Muscle layer of colon (tissue), 2 donors: ENCODE measurements around the gene SPPL2B.
"Not testable (repeated sequence)": the region's sequence is repeated elsewhere in the genome, so short reads cannot be mapped to it uniquely, and the experiment has no call there.

ENCODE experiments used
- H3K27ac ChIP-seq: one replicate; pipeline ENCODE4 v1.7.0; 2013; ENCODE audit warnings: low read depth, mild to moderate bottlenecking, low read length, moderate library complexity
- H3K27me3 ChIP-seq, 2 donors: one replicate each; pipeline ENCODE4 v1.7.0; 2013; ENCODE audit warnings: low read length in 2 of 2, mild to moderate bottlenecking in 2 of 2; ENCODE audit not compliant: insufficient read depth in 2 of 2, control insufficient read depth in 1 of 2
- H3K36me3 ChIP-seq: one replicate; pipeline ENCODE4 v1.7.0; 2013; ENCODE audit warnings: mild to moderate bottlenecking, low read length; ENCODE audit not compliant: insufficient read depth
- H3K4me1 ChIP-seq: one replicate; pipeline ENCODE4 v1.7.0; 2013; ENCODE audit warnings: mild to moderate bottlenecking, low read length; ENCODE audit not compliant: insufficient read depth
- H3K4me3 ChIP-seq, 2 donors: one replicate each; pipeline ENCODE4 v1.7.0; 2013; ENCODE audit warnings: low read length in 2 of 2, low read depth in 1 of 2, mild to moderate bottlenecking in 1 of 2, moderate library complexity in 1 of 2
- H3K9ac ChIP-seq: one replicate; pipeline ENCODE4 v1.7.0; 2013; ENCODE audit warnings: low read length
- H3K9me3 ChIP-seq: one replicate; pipeline ENCODE4 v1.7.0; 2013; ENCODE audit warnings: mild to moderate bottlenecking, low read length
- donor health status: abdominal sarcoma.
- donor health status: Adenocarcinoma of cecum.

The SPPL2B gene

DNA sequence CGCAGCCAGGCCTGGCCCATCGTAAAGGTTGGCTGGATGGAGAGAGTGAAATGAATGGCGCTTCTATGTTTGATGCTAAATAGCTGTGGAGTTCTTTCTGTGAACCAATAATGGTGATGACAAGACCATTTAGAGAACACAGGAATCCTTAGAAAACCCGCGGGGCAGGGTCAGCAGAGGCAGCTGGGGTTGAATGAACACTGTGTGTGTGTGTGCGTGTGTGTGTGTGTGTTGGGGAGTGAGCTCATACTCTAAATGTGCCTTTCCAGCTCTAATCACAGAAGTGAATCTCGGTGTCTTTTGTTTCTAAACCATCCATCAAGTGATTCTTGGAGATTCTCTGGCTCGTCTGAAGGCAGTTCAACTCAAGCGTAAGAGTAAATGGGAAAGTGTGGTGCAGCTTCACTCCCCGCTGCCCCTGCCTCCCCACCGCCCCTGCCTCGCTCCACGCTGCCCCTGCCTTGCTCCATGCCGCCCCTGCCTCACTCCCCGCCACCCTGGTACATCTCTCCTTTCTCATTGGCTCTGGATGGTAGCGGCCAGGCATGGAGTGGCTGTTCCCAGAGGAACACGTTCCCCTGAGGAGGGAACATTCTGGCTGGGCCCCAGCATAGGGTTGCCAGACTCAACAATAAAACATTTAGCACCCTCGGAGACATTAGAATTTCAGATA lies 52.8 kb downstream of the SPPL2B start:
- Histone ChIP-seq H3K4me3 (no peak overlapping the region), H3K36me3 (no peaks in the 10 kb centered on the region), H3K27ac (no peak overlapping the region), H3K9me3 (peaks cover 6% of the 10 kb centered on the region), H3K9ac (no peak overlapping the region), H3K27me3 (peaks cover 0 to 5% of the 10 kb centered on the region in 2 donors), H3K4me1 (no peaks in the 10 kb centered on the region)

GRCh38 chr19:2382530-2383222 lies 54.2 kb downstream of the SPPL2B start:
- no peak overlapping the region for H3K9ac ChIP-seq
- no peak overlapping the region for H3K27ac ChIP-seq
- no peak overlapping the region for H3K4me3 ChIP-seq
- no peaks in the 10 kb centered on the region for H3K36me3 ChIP-seq
- peaks cover 0 to 5% of the 10 kb centered on the region in 2 donors for H3K27me3 ChIP-seq
- H3K9me3 ChIP-seq, result peaks cover 6% of the 10 kb centered on the region
- no peaks in the 10 kb centered on the region for H3K4me1 ChIP-seq

DNA sequence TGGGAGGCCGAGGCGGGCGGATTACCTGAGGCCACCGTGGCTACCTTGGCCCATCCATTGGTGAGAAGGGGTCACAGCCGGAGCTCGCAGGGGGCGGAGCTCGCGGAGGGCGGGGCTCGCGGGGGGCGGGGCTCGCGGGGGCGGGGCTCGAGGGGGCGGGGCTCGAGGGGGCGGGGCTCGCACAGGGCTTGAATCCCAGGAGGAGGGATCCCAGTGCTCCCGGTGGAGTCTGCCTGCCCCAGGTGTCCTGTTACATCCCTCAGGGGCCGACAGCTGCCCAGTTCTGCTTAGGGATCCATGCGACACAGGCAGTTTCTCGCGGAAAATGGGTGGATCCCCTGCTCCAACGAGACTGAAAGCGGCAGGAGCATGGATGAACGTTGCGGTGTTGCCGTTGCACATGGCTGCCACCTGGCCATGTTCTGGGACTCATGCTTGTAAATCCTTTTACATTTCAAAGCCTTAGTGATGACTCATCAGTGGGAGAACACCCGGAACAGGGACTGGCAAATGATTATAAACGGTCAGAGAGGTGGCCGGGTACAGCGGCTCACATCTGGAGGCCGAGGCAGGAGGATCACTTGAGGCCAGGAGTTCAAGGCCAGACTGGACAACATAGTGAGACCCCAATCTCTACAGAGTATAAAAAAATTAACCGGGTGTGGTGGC lies 56.7 kb downstream of the SPPL2B start:
- H3K27me3 ChIP-seq, result peaks cover 0 to 5% of the 10 kb centered on the region in 2 donors
- H3K9me3 ChIP-seq, result peaks cover 6% of the 10 kb centered on the region
- H3K4me3 ChIP-seq, result no peak overlapping the region
- H3K36me3 ChIP-seq, result no peaks in the 10 kb centered on the region
- H3K9ac ChIP-seq, result no peak overlapping the region
- no peaks in the 10 kb centered on the region for H3K4me1 ChIP-seq
- H3K27ac ChIP-seq, result no peak overlapping the region

- H3K4me1 ChIP-seq, result no peaks in the 10 kb centered on the region
These were observed 59.1 kb downstream of the SPPL2B start for GRCh38 chr19:2387367-2388288.

GRCh38 chr19:2389594-2389993 lies 61.1 kb downstream of the SPPL2B start:
- no peak overlapping the region for H3K9ac ChIP-seq
- H3K9me3 ChIP-seq, result no peaks in the 10 kb centered on the region
- H3K27ac ChIP-seq, result no peak overlapping the region
- no peaks in the 10 kb centered on the region for H3K4me1 ChIP-seq
- H3K4me3 ChIP-seq, result no peak overlapping the region
- no peaks in the 10 kb centered on the region for H3K36me3 ChIP-seq
- no peaks in the 10 kb centered on the region for H3K27me3 ChIP-seq

More at GRCh38 chr19:2387367-2388288, 59.1 kb downstream of the SPPL2B start:
- Histone ChIP-seq H3K36me3 (no peaks in the 10 kb centered on the region), H3K27me3 (peaks cover 0 to 5% of the 10 kb centered on the region in 2 donors), H3K9me3 (no peaks in the 10 kb centered on the region), H3K9ac (no peak overlapping the region), H3K4me3 (no peak overlapping the region), H3K27ac (no peak overlapping the region)

DNA sequence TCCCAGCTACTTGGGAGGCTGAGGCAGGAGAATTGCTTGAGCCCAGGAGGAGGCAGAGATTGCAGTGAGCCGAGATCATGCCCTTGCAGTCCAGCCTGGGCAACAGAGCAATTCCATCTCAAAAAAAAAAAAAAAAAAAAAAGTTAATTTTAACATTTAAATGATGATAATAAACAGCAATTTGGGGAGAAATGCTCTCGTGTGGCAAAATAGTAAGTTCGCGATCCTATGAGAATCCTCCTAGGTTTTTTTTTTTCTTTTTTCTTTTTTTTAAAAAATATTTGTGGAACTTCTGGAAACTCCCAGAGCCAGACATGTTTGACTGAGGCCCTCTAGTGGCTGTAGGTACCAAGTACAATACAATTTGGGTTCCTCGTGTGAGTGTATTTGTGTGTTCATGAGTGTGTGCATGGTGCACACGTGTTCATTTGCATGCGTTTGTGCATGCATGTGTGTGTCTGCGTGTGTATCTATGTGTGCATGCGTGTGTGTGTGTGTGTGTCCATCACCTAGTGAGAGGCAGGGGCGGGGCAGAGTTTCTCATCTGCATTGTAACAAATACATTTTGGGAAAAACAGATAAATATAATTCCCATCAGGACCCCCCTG lies 62.7 kb downstream of the SPPL2B start:
- Histone ChIP-seq H3K4me3 (no peak overlapping the region), H3K4me1 (no peaks in the 10 kb centered on the region), H3K27me3 (no peaks in the 10 kb centered on the region), H3K9ac (no peak overlapping the region), H3K9me3 (no peaks in the 10 kb centered on the region), H3K36me3 (no peaks in the 10 kb centered on the region), H3K27ac (no peak overlapping the region)

- no peak overlapping the region for H3K9ac ChIP-seq
- H3K9me3 ChIP-seq, result no peaks in the 10 kb centered on the region
- no peaks in the 10 kb centered on the region for H3K4me1 ChIP-seq
- no peak overlapping the region for H3K4me3 ChIP-seq
- no peaks in the 10 kb centered on the region for H3K36me3 ChIP-seq
- no peak overlapping the region for H3K27ac ChIP-seq
- no peaks in the 10 kb centered on the region for H3K27me3 ChIP-seq
These were observed 63.9 kb downstream of the SPPL2B start for GRCh38 chr19:2392366-2392765.

GRCh38 chr19:2392899-2393298 lies 64.4 kb downstream of the SPPL2B start:
- H3K9me3 ChIP-seq, H3K4me3 ChIP-seq, H3K4me1 ChIP-seq, H3K36me3 ChIP-seq, H3K9ac ChIP-seq, H3K27me3 ChIP-seq, H3K27ac ChIP-seq: not testable (repeated sequence)

DNA sequence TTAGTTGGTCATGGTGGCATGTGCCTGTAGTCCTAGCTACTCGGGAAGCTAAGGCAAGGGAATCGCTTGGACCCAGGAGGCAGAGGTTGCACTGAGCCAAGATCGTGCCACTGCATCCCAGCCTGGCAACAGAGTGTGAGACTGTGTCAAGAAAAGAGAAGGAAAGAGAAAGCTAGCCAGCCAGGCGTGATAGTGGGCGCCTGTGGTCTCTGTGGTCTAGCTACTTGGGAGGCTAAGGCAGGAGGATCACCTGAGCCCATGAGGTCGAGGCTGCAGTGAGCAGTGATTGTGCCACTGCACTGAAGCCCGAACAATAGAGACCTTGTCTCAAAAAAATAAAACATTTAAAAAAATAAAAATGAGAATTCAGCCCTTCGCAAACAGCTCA lies 65.6 kb downstream of the SPPL2B start:
- no peaks in the 10 kb centered on the region for H3K27me3 ChIP-seq
- H3K9ac ChIP-seq, result no peak overlapping the region
- H3K27ac ChIP-seq, result no peak overlapping the region
- no peaks in the 10 kb centered on the region for H3K4me1 ChIP-seq
- no peaks in the 10 kb centered on the region for H3K9me3 ChIP-seq
- H3K36me3 ChIP-seq, result no peaks in the 10 kb centered on the region
- no peak overlapping the region for H3K4me3 ChIP-seq

GRCh38 chr19:2394442-2395292 lies 66.2 kb downstream of the SPPL2B start:
- H3K9ac ChIP-seq, result no peak overlapping the region
- H3K4me3 ChIP-seq, result no peak overlapping the region
- no peaks in the 10 kb centered on the region for H3K27me3 ChIP-seq
- H3K4me1 ChIP-seq, result no peaks in the 10 kb centered on the region
- H3K9me3 ChIP-seq, result no peaks in the 10 kb centered on the region
- H3K27ac ChIP-seq, result no peak overlapping the region
- no peaks in the 10 kb centered on the region for H3K36me3 ChIP-seq
